Right ventricle myocardium superior (tissue), 1 donor: ENCODE results near the gene ALCAM. TPM values are rescaled to one million over a fixed set of nuclear protein-coding genes. Genes with fewer than 3 reads are reported as not detected.

Source experiments
- ATAC-seq: fragments of 200-7000 bp; cut with Tn5 transposase; one replicate; pipeline ENCODE4 v1.9.1; 2020; ENCODE audit warnings: mild to moderate bottlenecking; ENCODE audit not compliant: poor library complexity
- DNase-seq: peaks from one replicate; pipeline ENCODE4 v3.0.0-alpha.2; 2020
- intact Hi-C: fragments of 100-400 bp; cut with DNase I; formaldehyde crosslinking; loops from one replicate; pipeline ENCODE4 v1.11.2; 2022
- total RNA-seq: library from RNA; stranded (reverse); fragmentation: NEBNext Ultra II Directional; extraction: Animal tissue kit (Norgen Biotek cat#: 25700); gene quantifications from one replicate; pipeline ENCODE4 v1.2.1, GENCODE V29; 2021
- donor health status: DM: no; HTN: yes; CAD: no; lungs with severe emphysema.

ALCAM gene
- total RNA-seq, 1 donor from 2014 or later = 3.5 TPM

DNA sequence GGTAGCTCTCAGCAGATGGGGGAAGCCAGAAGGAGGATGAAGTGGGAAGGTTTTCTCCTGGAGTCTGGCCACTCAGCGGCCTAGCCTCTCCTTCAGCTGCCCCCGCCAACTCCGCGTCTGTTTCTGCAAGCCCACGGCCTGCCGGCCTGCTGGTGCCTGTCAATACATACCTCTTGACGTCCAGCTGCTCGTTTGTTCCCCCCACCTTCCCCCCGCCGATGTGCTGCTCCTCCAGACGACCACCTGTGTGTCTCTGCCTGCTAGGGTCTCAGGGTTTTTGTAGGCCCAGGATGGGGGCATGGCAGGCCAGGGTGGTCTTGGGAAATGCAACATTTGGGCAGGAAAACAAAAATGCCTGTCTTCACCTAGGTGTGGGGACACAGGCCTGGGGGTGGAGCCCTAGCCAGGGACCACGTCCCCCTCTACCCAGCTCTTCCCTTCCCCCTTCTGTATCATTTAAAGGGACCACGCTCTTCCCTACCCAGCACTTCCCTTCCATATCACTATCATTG, 137.8 kb downstream of the ALCAM start:
- ATAC-seq (no peak), DNase-seq (no peak)
- intact Hi-C loops = no loop called here

DNA sequence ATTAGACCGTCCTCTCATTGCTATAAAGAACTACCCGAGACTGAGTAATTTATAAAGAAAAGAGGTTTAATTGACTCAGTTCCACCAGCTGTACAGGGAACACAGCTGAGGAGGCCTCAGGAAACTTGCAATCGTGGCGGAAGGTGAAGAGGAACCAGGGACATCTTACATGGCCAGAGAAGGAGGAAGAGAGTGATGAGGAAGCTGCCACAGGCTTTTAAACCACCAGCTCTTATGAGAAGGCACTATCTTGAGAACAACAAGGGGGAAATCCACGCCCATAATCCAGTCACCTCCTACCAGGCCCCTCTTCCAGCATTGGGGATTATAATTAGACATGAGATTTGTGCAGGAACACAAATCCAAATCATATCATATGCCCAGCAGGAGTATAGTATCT, 138.5 kb downstream of the ALCAM start:
- ATAC-seq (no peak), DNase-seq (no peak)
- intact Hi-C loops = no loop called here

DNA sequence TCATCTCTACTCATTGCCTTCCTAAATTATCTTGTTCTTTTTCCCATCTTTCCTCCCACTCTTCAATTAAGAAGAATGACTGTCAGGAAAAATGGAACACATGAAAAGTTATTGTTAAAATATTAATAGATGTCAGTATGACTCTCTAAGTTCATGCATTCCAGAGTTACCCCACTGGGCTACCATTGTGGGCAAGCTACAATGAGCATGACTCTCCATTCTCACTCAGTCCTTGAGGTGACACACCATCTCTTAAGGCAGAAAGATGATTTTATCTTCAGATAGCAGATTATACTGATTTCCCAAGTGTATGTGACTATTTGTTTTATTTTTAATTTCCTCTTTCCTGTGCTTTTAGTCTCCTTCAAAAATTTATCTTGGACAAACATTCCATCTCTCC, 144.3 kb downstream of the ALCAM start:
- DNase-seq (no peak), ATAC-seq (no peak)
- intact Hi-C loops = no loop called here

DNA sequence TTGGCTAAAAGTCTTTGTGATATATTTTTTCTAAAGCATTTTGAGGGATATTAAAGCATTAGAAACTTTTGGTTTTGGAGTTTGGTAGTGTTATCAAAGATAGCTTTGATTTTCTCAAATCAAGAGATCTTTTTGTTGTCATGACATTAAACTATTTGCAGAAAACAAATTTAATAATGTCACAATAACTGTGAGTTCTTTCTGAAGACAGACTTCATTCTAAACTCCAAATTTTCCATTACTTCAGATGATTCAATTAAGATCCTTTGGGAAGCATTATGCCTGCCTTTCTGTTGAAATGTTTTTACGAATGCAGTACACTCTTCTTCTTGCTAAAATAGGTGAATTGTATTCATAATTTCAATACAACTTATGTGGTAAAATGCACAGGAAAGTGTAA, 145.4 kb downstream of the ALCAM start:
- DNase-seq (no peak), ATAC-seq (no peak)
- intact Hi-C loops = no loop called here

DNA sequence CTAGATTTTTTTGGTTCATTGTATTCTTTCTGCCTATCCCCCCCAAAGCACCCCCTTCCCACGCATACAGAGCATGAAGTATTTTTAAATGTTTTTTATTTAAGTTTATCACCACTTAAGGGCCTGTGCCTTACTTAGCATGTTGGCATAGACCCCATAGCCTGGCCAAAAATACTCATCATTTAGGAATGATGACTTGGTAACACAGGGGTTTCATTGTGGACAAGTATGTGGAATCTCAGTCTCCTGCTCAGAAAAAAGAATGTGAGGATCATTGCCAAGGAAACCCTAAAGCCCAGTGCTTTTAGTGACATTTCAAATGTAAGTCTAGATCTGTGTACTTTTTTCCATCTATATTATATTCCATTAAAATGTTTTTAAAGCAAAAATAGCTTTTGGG, 146.3 kb downstream of the ALCAM start:
- ATAC-seq = no peak
- intact Hi-C loops = no loop called here
- no peak for DNase-seq

DNA sequence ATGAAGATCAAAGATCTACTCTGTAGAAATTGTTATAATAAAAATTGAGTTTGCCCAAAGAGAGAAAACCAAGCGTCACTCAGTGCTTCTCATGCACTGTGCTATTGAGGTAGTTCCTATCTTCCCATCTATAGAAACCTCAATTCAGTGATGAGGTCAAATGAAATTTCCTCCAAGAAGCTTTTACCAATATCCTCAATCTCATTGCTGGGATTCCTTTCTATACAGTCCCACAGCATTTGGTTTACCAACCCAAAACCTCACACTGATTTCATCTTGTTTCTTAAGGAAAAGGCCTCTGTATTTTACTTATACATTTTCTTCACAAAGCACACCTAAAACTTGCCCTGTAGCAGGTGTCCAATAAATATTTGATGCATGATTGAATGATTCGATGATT, 147.2 kb downstream of the ALCAM start:
- intact Hi-C loops = no loop called here
- DNase-seq (no peak), ATAC-seq (no peak)

DNA sequence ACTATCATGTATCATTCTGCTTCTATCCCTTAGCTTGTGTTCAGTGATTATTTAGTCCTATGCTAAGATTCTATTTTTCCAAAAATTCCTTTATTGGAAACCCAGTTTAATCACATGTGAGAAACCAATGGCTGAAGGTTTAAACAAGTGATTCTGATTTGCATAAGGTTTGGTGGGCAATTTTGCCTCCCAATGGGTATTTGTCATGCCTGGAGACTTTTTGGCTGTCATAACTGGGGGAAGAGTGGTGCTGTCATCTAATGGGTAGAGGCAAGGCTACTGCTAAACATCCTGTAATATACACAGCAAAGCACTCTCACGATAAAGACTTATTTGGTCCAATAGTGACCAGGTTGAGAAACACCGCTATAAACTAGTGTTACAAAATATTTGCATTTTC, 148.7 kb downstream of the ALCAM start:
- ATAC-seq (no peak), DNase-seq (no peak)
- intact Hi-C loops = no loop called here

DNA sequence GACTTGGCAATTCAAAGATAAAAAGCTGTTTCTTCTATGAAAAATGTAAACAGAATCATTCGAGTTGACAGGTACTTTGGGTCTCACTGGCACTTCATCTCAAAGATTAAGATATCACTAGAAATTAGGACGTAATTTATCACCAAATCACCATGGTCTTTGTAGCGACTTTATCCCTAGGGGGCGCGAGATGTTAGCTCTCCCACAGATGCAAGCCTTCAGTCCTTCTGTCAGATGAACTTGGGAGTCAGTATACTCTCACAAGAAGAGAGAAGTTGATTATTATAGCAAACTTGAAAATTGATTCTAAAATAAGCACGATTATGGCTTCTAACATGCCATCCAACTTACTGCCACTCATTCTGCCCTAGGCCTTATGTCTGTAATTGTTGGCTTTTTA, 150.3 kb downstream of the ALCAM start:
- intact Hi-C loops = no loop called here
- DNase-seq (no peak), ATAC-seq (no peak)

DNA sequence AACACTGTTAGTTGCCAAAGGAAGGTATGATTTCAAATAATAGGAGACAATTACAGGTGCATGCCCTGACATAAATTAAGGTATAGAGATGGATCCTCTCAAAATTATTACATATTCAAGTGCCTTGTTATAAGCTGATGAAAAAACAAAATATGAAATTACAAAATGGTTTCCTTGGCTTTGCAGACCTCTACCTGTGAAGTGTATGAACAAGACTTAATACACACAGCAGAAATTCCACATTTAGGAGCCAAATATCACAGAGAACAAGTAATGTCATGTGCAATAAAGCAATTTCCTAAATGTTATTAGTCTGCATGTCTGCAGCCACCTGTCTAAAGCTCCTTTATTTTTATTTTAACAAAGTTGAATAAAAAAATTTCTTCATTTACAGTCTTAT, 151.5 kb downstream of the ALCAM start:
- no peak for DNase-seq
- intact Hi-C loops = no loop called here
- no peak for ATAC-seq

DNA sequence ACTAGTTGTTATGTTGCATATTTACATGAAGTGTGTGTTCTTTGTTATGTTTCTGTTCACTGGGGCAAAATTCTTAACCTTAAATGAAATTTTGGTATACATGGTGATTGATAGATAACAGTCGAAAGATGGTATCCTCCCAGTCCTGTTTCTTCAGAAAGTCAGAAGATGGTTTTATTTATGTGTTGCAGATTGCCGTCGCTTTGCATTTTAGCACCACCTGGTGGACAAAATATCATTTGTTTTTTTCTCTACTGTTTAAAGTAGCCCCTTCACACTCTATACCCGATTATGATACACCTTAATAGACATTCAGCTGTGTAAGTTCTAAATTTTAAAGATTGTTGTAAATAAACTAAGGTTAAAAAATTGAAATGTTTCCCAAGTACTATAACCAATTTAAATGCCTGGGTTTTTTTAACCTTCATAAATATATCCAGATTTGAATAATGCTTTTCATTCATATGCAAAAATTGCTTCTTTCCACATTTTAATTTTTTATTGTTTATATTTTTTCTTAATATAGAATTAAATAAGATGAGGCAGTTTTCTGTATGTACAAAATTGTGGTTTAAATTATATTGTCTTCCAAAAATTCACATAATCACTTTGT, 152.2 kb downstream of the ALCAM start:
- DNase-seq = no peak
- intact Hi-C loops = no loop called here
- peak; percentile 66 for ATAC-seq

DNA sequence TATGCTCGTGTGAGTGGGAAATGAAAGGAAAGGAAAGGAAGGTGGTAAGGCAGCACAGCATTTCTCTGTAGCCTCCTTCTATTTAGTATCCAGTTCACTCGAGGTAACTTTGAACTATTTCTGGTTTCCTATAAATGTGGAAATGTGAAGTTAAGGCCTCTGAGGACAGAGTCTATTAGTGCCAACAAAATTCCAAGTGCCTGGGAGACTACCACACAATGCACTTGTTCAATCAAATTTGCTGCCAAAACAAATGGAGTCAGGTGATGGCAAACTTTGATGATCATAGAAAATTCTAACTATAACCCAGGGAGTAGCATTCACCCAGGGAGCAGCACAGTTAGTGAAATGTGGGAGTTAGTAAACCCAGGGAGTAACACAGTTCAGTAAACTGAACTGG, 155.1 kb downstream of the ALCAM start:
- ATAC-seq = no peak
- intact Hi-C loops = no loop called here
- no peak for DNase-seq

DNA sequence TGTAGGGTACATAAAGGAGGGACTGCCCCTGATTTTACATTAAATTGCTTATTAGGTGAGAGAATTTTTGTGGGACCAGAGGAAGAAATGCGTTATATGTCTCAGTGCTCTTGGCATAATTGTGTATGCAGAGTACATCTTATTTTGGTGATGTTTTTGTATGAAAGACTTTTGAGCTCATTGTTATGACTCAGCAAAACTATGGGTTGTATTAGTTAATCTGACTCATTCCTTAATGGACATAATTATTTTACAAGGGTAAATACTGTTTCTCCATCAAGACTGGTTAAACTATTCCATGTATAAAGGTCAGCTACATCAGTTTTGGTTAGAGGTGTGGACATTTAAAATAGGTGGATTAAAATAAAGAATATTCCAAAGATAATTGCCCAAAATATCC, 156.8 kb downstream of the ALCAM start:
- intact Hi-C loops = no loop called here

DNA sequence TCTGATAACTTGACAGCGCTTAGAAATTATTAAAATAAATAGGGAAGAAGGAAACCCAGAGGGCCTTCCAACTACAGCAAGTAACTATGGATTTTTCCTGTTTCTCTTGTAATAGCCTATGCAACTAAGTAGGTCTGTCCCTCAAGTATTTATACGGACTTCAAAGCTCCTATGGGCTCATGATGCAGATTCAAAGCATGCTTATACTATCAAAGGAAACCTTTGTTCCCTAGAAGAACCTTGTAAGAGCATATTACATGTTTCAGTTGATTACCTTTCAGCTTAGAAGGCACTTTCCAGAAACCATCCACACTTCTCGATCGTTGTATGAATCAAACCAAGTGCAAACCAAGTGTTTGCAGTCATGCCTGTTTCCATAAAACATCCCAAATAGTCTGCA, 158.8 kb downstream of the ALCAM start:
- intact Hi-C loops = no loop called here
- DNase-seq = no peak
- ATAC-seq = no peak

More for the DNA sequence above, 156.8 kb downstream of the ALCAM start:
- DNase-seq (no peak), ATAC-seq (no peak)

DNA sequence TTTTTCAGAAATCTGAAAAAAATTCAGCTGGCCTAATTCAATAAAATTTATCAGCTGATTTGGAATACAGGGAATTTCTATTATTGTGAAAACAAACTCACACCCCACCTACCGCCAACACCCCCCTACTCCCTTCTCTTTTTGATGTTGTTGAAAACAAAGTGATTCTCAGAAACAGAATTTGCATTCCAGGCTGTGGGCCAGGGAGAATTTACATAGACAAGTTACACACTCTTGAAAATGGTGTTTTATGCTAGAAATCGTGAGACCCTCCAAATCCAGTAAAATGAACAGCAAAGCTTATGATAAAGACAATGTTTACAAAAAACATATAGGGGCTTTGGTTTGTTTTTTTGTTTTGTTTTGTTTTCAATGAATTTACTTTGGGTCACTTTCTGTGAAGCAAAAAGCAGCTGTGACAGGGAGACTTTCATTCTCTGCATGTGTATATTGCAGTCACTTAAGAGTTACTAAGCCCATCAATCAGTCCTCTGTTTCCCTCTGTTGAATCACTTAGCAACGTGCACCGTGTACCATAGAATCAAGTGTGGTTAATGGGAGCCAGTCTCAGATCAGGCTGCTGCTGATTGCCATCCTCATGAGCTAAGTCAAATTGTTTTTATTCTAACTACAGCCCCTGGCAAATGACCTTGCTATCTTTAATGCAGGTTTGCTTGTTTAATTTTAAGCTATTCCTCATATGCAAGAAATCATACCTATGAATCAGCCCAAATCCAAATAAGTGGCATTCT, 159.8 kb downstream of the ALCAM start:
- intact Hi-C loops = no loop called here
- peak; percentile 57 for ATAC-seq
- no peak for DNase-seq

DNA sequence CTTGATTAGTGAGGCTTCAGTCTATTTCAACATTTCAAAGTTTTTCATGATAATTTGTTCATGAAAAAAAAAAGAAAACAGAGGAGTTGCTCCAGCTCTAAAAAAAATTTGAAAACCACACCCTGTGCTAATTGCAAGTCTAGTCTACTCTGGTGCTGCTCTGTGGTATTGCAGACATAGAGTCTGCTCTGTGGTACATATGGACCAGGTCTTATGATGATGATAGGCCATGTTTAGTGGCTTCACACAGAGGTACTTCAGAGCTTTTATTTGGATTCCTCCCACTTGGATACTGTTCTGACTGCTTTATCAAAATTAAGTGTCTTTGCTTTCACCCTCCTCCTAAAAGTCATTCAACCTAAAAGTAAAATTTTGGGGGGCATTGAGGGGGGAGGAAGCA, 160.8 kb downstream of the ALCAM start:
- DNase-seq (no peak), ATAC-seq (no peak)
- intact Hi-C loops = no loop called here

DNA sequence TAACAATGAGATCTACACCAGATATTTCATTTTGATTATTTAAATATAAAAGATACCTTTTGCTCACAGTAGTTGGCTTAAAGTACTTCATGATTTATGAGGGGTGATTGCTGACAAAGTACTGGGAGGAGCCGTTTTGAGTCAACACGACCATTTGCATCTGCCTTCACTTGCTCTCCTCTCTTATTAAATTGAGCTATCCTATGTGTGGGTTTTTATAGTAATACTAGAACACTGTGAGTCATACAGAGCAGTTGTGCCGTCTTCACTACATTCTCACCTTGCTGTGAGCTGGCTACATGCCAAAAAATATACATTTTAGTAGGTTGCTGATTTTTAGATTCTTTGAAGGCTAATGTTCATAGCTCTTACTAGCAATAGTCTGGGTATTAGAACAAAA, 161.2 kb downstream of the ALCAM start:
- intact Hi-C loops = no loop called here
- DNase-seq (no peak), ATAC-seq (no peak)

DNA sequence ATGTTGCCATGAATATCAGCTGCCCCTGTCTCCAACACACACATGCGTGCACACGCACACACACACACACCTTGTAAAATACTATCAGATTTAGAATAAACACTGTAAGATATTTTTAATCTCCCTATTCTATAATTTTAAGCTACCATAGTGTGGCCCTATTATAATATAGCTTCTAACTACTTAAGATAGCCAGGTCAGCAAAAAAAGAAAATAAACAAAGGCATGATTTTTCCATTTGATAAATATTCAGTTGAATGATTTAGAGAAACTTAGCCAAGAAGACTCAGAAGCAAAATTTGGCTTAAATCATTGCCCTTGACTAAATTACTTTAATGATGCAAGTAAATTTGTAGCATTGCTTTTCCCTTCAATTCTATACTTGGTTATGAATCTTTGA, 162.2 kb downstream of the ALCAM start:
- DNase-seq (no peak), ATAC-seq (no peak)
- intact Hi-C loops = no loop called here

DNA sequence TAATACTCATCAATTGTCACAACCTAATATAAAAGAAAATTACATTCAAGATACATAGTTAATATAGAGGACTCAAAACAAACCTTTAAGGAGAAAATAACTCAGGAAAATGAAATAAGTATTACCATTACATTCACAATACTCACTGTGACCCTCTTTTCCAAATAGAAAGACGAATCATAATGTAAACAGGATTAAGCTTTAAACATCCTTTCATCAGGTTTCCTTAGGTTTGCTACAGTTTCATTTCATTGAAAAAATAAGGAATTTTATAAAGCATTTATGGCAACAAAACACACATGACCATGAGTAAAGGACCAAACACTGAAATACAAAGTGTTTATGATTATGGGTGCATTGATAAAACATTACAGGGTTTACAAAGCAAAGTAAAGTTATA, 162.7 kb downstream of the ALCAM start:
- DNase-seq (no peak), ATAC-seq (no peak)
- intact Hi-C loops = no loop called here

DNA sequence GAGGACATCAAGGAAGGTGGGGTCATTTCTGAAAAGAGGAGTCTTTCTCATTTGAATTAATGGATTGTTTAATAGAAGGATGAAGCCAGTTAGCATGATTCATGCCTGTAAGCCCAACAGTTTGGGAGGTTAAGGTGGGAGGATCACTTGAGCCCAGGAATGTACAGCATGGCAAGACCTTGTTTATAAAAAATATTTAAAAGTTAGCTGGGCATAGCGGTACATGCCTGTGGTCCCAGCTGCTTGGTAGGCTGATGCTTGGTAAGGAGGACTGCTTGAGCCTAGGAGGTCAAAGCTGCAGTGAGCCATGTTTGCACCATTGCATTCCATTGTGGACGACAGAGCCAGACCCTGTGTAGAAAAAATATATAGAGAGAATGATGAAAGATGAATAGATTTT, 165.5 kb downstream of the ALCAM start:
- intact Hi-C loops = no loop called here
- DNase-seq = no peak
- ATAC-seq = no peak

DNA sequence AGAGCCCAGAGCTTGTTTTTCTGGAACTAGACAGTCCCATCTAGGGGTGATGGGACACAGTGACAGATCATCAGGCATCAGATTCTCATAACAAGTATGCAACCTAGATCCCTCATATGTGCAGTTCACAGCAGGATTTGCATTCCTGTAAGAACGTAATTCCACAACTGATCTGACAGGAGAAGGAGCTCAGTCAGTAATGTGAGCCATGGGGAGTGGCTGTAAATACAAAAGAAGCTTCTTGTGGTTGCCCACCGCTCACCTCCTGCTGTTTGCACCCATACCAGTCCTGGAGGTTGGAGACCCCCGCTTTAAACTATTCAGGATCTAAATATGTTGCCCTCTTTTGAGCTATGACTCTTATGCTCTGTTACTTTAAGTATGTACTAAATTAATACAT, 167.3 kb downstream of the ALCAM start:
- DNase-seq (no peak), ATAC-seq (no peak)
- intact Hi-C loops = no loop called here

DNA sequence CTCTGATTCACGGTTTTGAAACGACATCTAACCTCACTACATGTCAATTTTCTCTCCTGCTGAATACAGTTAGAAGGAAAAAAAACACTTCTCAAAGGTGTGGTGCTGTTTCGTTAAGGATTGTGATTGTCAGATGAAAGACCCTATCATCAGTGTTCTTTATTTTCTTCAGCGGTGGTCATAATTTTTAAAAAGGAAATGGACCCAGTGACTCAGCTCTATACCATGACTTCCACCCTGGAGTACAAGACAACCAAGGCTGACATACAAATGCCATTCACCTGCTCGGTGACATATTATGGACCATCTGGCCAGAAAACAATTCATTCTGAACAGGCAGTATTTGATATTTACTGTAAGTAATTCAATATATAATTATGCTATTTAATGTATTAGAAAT, 167.8 kb downstream of the ALCAM start:
- ATAC-seq = no peak
- intact Hi-C loops = no loop called here
- no peak for DNase-seq
